Measurements from ENCODE around the gene TNFRSF1B. TPM values are rescaled to one million over a fixed set of nuclear protein-coding genes. Genes with fewer than 3 reads are reported as not detected.

The TNFRSF1B gene
- total RNA-seq, 1 donor from 2014 or later = 3.3 TPM

DNA sequence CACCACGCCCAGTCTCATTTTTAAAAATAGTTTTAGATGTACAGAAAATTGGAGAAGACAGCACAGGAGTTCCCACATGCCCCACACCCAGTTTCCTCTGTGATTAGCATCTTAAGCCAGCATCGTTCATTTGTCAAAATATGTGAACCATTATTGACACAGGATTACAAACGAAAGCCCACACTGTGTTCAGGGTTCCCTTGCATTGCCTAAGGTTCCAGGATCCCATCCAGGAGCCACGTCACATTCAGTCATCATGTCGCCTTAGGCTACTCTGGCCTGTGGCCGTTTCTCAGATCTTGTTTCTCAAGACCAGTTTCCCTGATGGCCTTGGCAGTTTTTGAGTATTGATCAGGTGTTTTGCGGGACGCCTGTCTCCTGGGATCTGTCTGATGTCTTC, 34.7 kb upstream of the TNFRSF1B start:
- Mint-ChIP-seq H3K4me3 (no peak overlapping the region), H3K27ac (no peak overlapping the region), H3K9me3 (no peaks in the 10 kb centered on the region), H3K36me3 (no peaks in the 10 kb centered on the region), H3K4me1 (ENCODE audit: unreplicated experiment) (peaks cover 21% of the 10 kb centered on the region), H3K27me3 (no peaks in the 10 kb centered on the region)
- TF ChIP-seq, protein P1, sequence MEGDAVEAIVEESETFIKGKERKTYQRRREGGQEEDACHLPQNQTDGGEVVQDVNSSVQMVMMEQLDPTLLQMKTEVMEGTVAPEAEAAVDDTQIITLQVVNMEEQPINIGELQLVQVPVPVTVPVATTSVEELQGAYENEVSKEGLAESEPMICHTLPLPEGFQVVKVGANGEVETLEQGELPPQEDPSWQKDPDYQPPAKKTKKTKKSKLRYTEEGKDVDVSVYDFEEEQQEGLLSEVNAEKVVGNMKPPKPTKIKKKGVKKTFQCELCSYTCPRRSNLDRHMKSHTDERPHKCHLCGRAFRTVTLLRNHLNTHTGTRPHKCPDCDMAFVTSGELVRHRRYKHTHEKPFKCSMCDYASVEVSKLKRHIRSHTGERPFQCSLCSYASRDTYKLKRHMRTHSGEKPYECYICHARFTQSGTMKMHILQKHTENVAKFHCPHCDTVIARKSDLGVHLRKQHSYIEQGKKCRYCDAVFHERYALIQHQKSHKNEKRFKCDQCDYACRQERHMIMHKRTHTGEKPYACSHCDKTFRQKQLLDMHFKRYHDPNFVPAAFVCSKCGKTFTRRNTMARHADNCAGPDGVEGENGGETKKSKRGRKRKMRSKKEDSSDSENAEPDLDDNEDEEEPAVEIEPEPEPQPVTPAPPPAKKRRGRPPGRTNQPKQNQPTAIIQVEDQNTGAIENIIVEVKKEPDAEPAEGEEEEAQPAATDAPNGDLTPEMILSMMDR (conservative IDR thresholded peaks at IDR 0.05) = no peak
- DNase-seq (ENCODE audit: extremely low spot score, unreplicated experiment) = no peak

DNA sequence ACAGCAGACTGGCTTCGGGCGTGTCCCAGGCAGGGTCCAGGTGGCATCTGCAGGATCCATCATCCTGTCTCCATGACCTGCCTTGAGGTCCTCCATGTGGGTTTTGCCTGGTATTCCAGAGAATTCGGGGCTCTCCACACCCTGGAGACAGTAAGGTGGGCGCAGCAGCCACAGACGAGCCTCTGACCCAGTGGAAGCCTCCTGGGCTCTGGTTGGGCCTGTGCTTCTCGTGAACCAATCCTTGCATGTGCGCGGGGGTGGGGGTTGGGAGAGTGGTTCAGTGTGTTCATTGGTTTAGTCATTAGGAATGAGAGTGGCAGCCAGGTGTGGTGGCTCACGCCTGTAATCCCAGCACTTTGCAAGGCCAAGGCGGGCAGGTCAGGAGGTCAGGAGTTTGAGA, 32.1 kb upstream of the TNFRSF1B start:
- no peaks in the 10 kb centered on the region for H3K9me3 Mint-ChIP-seq
- peaks cover 21% of the 10 kb centered on the region for H3K4me1 Mint-ChIP-seq (ENCODE audit: unreplicated experiment)
- peaks cover 6% of the 10 kb centered on the region for H3K27me3 Mint-ChIP-seq
- H3K27ac Mint-ChIP-seq = no peak overlapping the region
- no peaks in the 10 kb centered on the region for H3K36me3 Mint-ChIP-seq
- TF ChIP-seq, protein P1 (conservative IDR thresholded peaks at IDR 0.05) = no peak
- DNase-seq (ENCODE audit: extremely low spot score, unreplicated experiment) = no peak
- no peak overlapping the region for H3K4me3 Mint-ChIP-seq

DNA sequence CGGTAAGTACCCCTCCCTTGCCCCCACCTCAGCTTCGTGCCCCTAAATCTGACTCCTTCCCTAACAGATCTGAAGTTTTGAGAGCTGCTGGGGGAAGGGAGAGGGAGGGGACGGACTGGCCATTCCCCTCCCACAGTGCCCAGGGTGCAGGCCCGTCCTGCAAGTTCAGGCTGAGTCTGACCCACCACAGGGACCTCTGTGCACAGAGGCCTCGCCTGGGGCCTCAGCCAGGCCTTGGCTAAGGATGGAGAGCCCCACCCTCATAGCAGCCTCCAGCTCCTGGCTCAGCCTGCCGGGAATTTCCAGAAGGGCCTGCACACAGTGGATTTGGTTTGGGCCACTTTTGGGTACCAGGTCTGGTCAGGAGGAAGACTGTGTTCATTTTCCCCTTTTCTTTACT, 31.2 kb upstream of the TNFRSF1B start:
- Mint-ChIP-seq H3K4me1 (ENCODE audit: unreplicated experiment) (peaks cover 12% of the 10 kb centered on the region), H3K27me3 (peaks cover 6% of the 10 kb centered on the region), H3K9me3 (no peaks in the 10 kb centered on the region), H3K36me3 (no peaks in the 10 kb centered on the region), H3K27ac (no peak overlapping the region), H3K4me3 (no peak overlapping the region)
- TF ChIP-seq, protein P1 (conservative IDR thresholded peaks at IDR 0.05) = no peak
- no peak for DNase-seq (ENCODE audit: extremely low spot score, unreplicated experiment)

DNA sequence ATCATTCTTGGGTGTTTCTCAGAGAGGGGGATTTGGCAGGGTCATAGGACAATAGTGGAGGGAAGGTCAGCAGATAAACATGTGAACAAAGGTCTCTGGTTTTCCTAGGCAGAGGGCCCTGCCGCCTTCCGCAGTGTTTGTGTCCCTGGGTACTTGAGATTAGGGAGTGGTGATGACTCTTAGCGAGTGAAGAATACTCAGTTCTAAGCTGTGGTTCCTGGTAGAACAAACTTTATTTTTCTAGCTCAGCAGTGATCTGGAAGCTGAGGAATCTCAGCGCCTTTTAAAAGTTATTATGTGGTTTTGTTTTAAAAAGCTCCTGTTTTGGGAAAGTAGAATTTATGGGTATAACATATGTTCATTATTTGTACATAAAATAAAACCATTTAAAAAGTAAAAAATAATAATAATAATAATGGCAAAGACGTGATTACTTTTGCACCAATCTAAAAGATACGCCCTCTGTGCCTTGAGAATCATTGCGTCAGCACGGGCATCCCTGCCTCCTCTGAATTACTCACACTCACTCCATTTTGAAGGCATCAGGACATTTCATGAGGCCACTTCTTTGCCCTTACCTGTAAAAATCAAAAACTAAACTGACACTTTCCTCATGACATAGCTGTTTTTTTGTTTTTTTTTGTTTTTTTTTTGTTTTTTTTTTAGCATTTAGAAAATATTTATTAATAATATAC, 29.7 kb upstream of the TNFRSF1B start:
- Mint-ChIP-seq H3K36me3 (no peaks in the 10 kb centered on the region), H3K4me3 (no peak overlapping the region), H3K27me3 (peaks cover 6% of the 10 kb centered on the region), H3K27ac (no peak overlapping the region), H3K4me1 (ENCODE audit: unreplicated experiment) (peaks cover 10% of the 10 kb centered on the region), H3K9me3 (no peaks in the 10 kb centered on the region)
- TF ChIP-seq, protein P1 (conservative IDR thresholded peaks at IDR 0.05) = no peak
- DNase-seq (ENCODE audit: extremely low spot score, unreplicated experiment) = no peak

DNA sequence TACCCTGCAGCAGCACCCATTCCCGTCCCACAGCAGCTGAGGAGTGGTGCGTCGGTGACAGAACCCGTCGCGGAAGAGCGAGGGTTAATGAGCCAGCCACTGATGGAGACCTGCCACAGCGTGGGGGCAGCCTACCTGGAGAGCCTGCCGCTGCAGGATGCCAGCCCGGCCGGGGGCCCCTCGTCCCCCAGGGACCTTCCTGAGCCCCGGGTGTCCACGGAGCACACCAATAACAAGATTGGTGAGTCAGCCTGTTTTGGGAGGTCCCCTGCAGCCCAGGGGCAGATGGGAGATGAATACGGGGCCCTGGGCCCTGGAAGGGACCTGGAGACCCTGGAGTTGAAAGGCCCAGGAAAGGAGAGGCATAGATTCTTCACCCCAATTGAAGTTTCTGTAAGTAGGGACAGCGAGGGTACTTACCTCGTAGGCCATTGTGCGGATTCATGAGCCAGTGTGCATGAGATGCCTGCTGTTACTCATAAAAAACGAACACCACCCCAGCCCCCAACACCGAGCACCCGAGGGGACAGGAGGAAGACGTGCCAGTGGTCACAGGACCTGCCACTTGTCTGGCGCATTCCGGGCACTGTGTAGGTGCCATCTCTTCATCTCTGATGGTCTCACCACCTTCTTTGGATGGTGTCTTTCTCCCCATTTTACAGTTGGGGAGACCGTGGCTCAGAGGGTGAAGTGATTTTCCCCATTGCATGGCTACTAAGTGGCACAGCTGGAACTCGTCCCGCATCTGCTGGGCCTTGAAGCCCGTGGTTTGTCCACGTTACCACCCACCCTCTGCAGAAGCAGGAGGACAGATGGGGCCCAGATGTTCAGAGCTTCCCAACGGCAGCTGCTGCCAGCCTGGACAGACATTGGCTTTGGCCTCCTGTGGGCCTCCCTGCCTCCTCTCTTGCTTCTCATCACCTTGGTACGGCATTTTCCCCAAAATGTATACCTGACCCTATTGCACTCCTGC, 28.3 kb upstream of the TNFRSF1B start:
- no peak overlapping the region for H3K27ac Mint-ChIP-seq
- peaks cover 6% of the 10 kb centered on the region for H3K27me3 Mint-ChIP-seq
- no peak for DNase-seq (ENCODE audit: extremely low spot score, unreplicated experiment)

More for the DNA sequence above, 28.3 kb upstream of the TNFRSF1B start:
- no peaks in the 10 kb centered on the region for H3K36me3 Mint-ChIP-seq
- peaks cover 9% of the 10 kb centered on the region for H3K4me1 Mint-ChIP-seq (ENCODE audit: unreplicated experiment)
- no peak overlapping the region for H3K4me3 Mint-ChIP-seq
- H3K9me3 Mint-ChIP-seq = no peaks in the 10 kb centered on the region
- TF ChIP-seq, protein P1 (conservative IDR thresholded peaks at IDR 0.05) = no peak

Data from type B pancreatic cell (in vitro differentiated cells).